NCI-H1417 treated with DMSO at 0.1 percent for 48 hours (cell line): ENCODE measurements around the gene AMOTL2.

Experiments used
- DNase-seq: peaks from one replicate; lab custom pipeline; 2025; lab: John Stamatoyannopoulos, UW

Gene AMOTL2

GRCh38 chr3:134314588-134315285 lies 59.5 kb downstream of the AMOTL2 start:
- DNase-seq: no peak

GRCh38 chr3:134313847-134314587 lies 60.2 kb downstream of the AMOTL2 start:
- DNase-seq: no peak

- DNase-seq: no peak
Measured at GRCh38 chr3:134312873-134313846, 61.1 kb downstream of the AMOTL2 start.

DNA sequence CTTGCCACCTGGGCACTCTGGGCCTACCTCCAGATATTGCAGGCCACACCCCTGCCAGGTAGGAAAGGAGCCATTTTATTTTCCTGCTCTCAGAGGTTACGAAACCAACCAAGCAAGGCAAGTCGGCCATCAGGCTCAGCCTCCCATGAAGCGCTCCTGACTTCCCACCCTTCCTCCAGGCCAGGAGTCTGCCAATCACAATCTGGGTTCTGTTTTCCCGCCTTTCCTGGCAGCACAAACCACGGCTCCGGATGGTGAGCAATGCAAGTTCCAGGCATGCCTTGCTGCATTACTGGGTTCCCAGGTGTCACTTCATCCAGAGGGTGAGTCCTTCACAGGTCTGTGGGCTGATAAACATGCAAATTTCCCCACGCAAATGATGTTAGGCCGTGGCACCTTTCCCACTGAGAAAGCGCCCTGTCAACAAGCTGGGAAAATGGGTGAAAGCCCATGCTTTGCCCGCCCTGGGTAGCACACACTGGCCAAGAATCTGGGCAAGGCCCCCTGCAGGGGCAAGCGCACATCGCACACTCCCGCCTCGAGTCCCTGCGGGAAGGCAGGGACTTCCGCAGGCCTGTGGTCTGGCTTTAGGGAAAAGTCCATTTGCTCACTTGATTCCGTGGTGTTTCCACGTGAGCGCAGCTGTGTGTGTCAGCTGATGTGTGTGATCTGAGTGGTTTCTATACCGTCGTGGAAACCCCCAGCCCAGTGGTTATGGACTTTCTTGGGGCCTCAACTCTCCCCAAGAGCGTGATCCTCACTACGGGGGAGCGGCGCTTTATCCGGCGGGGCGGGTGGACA lies 62.0 kb downstream of the AMOTL2 start:
- no peak for DNase-seq

DNA sequence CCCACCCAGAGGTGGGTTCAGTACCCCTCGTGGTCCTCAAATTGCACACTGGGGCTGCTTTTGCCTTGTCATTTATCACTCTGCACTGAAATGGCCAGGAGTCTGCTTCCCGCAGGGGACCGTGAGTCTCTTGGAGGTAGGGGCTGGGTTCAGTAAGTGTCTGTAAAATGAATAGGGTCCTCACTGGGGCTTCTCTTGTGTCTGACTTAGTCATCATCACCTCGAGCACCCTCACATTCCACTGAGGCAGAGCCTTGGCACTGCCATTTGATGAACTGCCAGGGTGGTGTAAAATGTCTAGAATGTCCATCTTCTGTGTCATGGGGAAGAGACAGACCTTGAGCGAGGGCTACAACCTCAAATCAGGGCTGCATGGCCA lies 62.6 kb downstream of the AMOTL2 start:
- DNase-seq: no peak

DNA sequence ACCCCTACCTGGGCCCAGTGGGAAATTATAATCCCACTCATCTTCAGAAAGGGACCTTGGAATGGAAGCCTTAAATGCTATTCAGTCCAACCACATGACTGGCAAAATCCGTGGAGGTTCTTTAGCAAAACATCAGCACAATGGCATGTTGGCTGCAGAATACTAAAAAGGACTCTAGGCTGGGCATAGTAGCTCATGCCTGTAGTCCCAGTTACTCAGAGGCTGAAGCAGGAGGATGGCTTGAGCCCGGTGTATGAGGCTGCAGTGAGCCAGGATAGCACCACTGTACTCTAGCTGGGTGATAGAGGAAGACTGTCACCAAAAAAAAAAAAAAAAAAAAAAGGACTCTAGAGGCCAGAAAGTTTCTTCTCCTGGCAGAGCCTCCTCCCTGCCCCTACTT lies 63.0 kb downstream of the AMOTL2 start:
- DNase-seq: no peak

DNA sequence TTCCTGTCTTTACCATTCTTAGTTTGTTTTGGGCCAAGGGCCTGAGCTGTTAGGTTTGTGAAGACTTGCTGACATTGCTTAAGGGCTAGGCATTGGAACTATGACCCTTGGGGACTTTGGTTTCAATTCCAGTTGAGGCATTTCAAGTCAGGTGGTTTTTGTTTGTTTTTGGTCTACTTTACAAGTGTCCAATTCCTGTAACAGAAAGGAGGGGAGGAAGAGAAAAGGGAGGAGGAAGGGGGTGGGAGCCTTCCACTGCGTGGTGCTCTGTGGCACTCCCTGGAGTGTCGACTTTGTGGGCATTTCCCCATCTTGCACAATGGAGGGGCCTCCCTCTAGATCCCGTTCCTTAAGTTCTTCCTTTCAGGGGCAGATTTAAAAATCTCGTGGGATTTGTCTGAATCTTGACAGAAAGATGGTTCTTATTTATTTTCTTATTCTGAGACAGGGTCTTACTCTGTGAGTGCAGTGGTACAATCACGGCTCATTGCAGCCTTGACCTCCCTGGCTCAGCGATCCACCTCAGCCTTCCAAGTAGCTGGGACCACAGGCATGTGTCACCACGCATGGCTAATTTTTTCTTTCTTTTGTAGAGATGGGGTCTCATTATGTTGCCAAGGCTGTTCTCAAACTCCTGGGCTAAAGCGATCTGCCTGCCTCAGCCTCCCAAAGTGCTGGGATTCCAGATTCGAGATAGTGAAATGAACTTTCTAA lies 64.1 kb downstream of the AMOTL2 start:
- no peak for DNase-seq

- DNase-seq: no peak
Measured at GRCh38 chr3:134308350-134308891, 65.8 kb downstream of the AMOTL2 start.

- DNase-seq: no peak
Measured at GRCh38 chr3:134307425-134307824, 66.8 kb downstream of the AMOTL2 start.

DNA sequence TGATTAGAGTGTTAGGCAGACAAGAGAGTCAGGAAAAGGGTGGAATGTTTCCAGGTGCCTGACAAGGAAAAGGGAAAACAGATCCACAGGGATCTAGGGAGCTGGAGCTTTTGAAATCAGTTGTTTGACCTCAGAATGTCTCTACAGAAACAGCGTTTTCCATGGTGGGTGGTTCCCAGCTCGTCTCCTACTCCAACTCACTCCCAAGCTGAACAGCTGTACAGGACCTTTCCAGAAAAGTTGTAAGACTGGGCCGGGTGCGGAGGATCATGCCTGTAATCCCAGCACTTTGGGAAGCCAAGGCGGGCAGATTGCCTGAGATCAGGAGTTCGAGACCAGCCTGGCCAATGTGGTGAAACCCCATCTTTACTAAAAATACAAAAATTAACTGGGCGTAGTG lies 67.9 kb downstream of the AMOTL2 start:
- DNase-seq: no peak
